Measurements from ENCODE around the gene KRT84. TPM values are rescaled to one million over a fixed set of nuclear protein-coding genes. Genes with fewer than 3 reads are reported as not detected.

Gene KRT84
- total and polyA plus RNA-seq, 10 of the 15 experiments (the other 5 are each of a cell fraction or from before 2014, with no cell fraction given): not detected

DNA sequence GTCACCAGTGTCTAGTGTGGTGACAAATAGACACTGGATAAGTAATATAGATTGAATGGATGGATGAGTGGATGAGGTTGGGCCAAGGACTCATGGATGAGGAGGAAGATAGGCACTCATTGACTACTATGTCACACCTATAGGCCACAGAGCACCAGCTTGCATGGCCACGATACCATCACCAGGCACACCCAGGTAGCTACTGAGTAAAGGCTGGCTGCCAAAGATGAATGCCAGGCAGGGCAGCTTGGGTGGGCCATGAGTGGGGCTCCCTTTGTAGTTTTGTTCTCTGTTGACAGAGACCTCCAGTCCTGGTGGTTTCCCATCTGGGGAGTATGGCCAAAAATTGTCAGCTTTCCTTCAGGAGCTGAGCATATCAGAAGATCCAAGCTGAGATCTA is 53.1 kb downstream of the KRT84 start (continued):
- no peak for TF ChIP-seq RAD51 (IDR thresholded peaks at IDR 0.05)
- TF ChIP-seq SMAD1 (IDR thresholded peaks at IDR 0.05; ENCODE audit: low read depth, partially characterized antibody): no peak

DNA sequence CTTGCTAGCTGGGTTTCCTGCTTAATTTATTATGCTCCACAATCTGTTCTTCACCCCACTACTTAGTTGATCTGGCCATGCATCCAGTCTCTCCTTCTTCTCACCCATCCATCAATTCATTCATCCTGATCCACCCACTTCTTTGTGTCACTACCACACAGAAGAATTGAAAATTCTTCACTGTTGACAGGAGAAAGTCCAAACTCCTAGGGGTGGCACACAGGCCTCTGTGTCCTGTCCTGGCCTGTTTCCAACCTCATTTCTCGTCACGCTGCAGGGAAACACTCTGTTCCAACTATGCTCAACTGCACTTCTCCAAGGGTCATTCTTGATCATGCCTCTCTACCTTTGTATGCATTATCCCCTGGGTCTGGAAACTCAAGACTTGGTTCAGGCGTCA is 53.6 kb downstream of the KRT84 start:
- H3K27me3 ChIP-seq (replicated peaks in 1 of 2; ENCODE audit: control insufficient read depth in 2 of 2, insufficient read depth in 2 of 2, low read length in 1 of 2): peaks cover 0 to 2% of the 10 kb centered on the region in 2 experiments; a peak in 2 of 4 replicates
- H2AFZ ChIP-seq (ENCODE audit: control insufficient read depth, low read depth, low read length): no peak overlapping the region
- FAIRE-seq: no peak
- in situ Hi-C loops (cut with MboI): no loop called here
- no peaks in the 10 kb centered on the region for H3K36me3 ChIP-seq (ENCODE audit: control insufficient read depth in 2 of 2, insufficient read depth in 2 of 2, low read length in 1 of 2)
- no peaks in the 10 kb centered on the region; the same call in 2 of the 3 replicates for H3K9me3 ChIP-seq (replicated peaks; ENCODE audit: control insufficient read depth, insufficient read depth, low read length)
- intact Hi-C loops (cut with micrococcal nuclease; ENCODE audit: unreplicated experiment): no loop called here
- SMC1A ChIA-PET (ENCODE audit: uncharacterized antibody, unreplicated experiment): no interaction called here
- H3K27ac ChIP-seq (ENCODE audit: control insufficient read depth, insufficient read depth): no peak overlapping the region
- CTCF ChIA-PET: interaction anchor here (1.0 to 1.2 kb wide), 3 partner anchors 175 to 553 kb away, joined by 3 to 4 read pairs (median 3); no protein-coding TSS in a partner anchor
- H4K20me1 ChIP-seq (ENCODE audit: control insufficient read depth, insufficient read depth): no peaks in the 10 kb centered on the region
- no peak for DNase-seq (ENCODE audit: low read depth, low spot score)
- TF ChIP-seq, protein P1, sequence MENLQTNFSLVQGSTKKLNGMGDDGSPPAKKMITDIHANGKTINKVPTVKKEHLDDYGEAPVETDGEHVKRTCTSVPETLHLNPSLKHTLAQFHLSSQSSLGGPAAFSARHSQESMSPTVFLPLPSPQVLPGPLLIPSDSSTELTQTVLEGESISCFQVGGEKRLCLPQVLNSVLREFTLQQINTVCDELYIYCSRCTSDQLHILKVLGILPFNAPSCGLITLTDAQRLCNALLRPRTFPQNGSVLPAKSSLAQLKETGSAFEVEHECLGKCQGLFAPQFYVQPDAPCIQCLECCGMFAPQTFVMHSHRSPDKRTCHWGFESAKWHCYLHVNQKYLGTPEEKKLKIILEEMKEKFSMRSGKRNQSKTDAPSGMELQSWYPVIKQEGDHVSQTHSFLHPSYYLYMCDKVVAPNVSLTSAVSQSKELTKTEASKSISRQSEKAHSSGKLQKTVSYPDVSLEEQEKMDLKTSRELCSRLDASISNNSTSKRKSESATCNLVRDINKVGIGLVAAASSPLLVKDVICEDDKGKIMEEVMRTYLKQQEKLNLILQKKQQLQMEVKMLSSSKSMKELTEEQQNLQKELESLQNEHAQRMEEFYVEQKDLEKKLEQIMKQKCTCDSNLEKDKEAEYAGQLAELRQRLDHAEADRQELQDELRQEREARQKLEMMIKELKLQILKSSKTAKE (IDR thresholded peaks at IDR 0.05; ENCODE audit: low read depth, poor library complexity, severe bottlenecking): no peak
- TF ChIP-seq, protein P2, sequence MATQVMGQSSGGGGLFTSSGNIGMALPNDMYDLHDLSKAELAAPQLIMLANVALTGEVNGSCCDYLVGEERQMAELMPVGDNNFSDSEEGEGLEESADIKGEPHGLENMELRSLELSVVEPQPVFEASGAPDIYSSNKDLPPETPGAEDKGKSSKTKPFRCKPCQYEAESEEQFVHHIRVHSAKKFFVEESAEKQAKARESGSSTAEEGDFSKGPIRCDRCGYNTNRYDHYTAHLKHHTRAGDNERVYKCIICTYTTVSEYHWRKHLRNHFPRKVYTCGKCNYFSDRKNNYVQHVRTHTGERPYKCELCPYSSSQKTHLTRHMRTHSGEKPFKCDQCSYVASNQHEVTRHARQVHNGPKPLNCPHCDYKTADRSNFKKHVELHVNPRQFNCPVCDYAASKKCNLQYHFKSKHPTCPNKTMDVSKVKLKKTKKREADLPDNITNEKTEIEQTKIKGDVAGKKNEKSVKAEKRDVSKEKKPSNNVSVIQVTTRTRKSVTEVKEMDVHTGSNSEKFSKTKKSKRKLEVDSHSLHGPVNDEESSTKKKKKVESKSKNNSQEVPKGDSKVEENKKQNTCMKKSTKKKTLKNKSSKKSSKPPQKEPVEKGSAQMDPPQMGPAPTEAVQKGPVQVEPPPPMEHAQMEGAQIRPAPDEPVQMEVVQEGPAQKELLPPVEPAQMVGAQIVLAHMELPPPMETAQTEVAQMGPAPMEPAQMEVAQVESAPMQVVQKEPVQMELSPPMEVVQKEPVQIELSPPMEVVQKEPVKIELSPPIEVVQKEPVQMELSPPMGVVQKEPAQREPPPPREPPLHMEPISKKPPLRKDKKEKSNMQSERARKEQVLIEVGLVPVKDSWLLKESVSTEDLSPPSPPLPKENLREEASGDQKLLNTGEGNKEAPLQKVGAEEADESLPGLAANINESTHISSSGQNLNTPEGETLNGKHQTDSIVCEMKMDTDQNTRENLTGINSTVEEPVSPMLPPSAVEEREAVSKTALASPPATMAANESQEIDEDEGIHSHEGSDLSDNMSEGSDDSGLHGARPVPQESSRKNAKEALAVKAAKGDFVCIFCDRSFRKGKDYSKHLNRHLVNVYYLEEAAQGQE (IDR thresholded peaks at IDR 0.05; ENCODE audit: low read depth, low read length): no peak
- TF ChIP-seq SIN3A (IDR thresholded peaks at IDR 0.05; ENCODE audit: low read depth, low read length) (no peak), JUNB (IDR thresholded peaks at IDR 0.05) (no peak), MEF2B (IDR thresholded peaks at IDR 0.05; ENCODE audit: partially characterized antibody, poor library complexity, severe bottlenecking) (no peak), ZBED1 (IDR thresholded peaks at IDR 0.05; ENCODE audit: borderline replicate concordance) (no peak)
- TF ChIP-seq, protein P3, sequence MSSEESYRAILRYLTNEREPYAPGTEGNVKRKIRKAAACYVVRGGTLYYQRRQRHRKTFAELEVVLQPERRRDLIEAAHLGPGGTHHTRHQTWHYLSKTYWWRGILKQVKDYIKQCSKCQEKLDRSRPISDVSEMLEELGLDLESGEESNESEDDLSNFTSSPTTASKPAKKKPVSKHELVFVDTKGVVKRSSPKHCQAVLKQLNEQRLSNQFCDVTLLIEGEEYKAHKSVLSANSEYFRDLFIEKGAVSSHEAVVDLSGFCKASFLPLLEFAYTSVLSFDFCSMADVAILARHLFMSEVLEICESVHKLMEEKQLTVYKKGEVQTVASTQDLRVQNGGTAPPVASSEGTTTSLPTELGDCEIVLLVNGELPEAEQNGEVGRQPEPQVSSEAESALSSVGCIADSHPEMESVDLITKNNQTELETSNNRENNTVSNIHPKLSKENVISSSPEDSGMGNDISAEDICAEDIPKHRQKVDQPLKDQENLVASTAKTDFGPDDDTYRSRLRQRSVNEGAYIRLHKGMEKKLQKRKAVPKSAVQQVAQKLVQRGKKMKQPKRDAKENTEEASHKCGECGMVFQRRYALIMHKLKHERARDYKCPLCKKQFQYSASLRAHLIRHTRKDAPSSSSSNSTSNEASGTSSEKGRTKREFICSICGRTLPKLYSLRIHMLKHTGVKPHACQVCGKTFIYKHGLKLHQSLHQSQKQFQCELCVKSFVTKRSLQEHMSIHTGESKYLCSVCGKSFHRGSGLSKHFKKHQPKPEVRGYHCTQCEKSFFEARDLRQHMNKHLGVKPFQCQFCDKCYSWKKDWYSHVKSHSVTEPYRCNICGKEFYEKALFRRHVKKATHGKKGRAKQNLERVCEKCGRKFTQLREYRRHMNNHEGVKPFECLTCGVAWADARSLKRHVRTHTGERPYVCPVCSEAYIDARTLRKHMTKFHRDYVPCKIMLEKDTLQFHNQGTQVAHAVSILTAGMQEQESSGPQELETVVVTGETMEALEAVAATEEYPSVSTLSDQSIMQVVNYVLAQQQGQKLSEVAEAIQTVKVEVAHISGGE (CRISPR knock-in tag; IDR thresholded peaks at IDR 0.05): no peak
- peaks cover 7% of the 10 kb centered on the region for H3K4me1 ChIP-seq (ENCODE audit: control insufficient read depth, insufficient read depth, low read length)
- no peak overlapping the region for H3K4me2 ChIP-seq (ENCODE audit: control insufficient read depth, insufficient read depth)
- POLR2A ChIA-PET: no interaction called here
- 8% methylated on average over 3 of the region's 3 CpGs for WGBS (ENCODE audit: insufficient coverage, insufficient replicate concordance, low lambda C conversion rate, missing lambda C conversion rate)
- H3K9ac ChIP-seq (ENCODE audit: control insufficient read depth, insufficient read depth, low read length): no peak overlapping the region
- RAD21 ChIA-PET (ENCODE audit: unreplicated experiment): no interaction called here
- H3K4me3 ChIP-seq: no peak overlapping the region
- no peaks in the 10 kb centered on the region for H3K79me2 ChIP-seq (ENCODE audit: control insufficient read depth, insufficient read depth, low read length)
- ATAC-seq: no peak
- BruUV-seq (replicated peaks): no TSS peak

Measured in GM12878 (cell line).